ENCODE results near the gene CYB561D1.

- TF ChIP-seq, protein P1, sequence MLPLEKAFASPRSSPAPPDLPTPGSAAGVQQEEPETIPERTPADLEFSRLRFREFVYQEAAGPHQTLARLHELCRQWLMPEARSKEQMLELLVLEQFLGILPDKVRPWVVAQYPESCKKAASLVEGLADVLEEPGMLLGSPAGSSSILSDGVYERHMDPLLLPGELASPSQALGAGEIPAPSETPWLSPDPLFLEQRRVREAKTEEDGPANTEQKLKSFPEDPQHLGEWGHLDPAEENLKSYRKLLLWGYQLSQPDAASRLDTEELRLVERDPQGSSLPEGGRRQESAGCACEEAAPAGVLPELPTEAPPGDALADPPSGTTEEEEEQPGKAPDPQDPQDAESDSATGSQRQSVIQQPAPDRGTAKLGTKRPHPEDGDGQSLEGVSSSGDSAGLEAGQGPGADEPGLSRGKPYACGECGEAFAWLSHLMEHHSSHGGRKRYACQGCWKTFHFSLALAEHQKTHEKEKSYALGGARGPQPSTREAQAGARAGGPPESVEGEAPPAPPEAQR (tag by site-specific recombination; IDR thresholded peaks at IDR 0.05), result no peak
- TF ChIP-seq ZNF629 (tag by site-specific recombination; IDR thresholded peaks at IDR 0.05) (no peak), TCF7L2 (IDR thresholded peaks at IDR 0.05; ENCODE audit: borderline replicate concordance, low read depth, low read length) (no peak), MZF1 (tag by site-specific recombination; IDR thresholded peaks at IDR 0.05; ENCODE audit: borderline replicate concordance) (no peak), KLF9 (tag by site-specific recombination; IDR thresholded peaks at IDR 0.05; ENCODE audit: low read depth) (no peak), SCRT2 (tag by site-specific recombination; IDR thresholded peaks at IDR 0.05) (no peak), ZNF48 (tag by site-specific recombination; IDR thresholded peaks at IDR 0.05) (no peak), SP2 (tag by site-specific recombination; IDR thresholded peaks at IDR 0.05) (peak; percentile 48)
- TF ChIP-seq, protein P2, sequence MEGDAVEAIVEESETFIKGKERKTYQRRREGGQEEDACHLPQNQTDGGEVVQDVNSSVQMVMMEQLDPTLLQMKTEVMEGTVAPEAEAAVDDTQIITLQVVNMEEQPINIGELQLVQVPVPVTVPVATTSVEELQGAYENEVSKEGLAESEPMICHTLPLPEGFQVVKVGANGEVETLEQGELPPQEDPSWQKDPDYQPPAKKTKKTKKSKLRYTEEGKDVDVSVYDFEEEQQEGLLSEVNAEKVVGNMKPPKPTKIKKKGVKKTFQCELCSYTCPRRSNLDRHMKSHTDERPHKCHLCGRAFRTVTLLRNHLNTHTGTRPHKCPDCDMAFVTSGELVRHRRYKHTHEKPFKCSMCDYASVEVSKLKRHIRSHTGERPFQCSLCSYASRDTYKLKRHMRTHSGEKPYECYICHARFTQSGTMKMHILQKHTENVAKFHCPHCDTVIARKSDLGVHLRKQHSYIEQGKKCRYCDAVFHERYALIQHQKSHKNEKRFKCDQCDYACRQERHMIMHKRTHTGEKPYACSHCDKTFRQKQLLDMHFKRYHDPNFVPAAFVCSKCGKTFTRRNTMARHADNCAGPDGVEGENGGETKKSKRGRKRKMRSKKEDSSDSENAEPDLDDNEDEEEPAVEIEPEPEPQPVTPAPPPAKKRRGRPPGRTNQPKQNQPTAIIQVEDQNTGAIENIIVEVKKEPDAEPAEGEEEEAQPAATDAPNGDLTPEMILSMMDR (tag by site-specific recombination; IDR thresholded peaks at IDR 0.05), result no peak
- TF ChIP-seq, protein P3, sequence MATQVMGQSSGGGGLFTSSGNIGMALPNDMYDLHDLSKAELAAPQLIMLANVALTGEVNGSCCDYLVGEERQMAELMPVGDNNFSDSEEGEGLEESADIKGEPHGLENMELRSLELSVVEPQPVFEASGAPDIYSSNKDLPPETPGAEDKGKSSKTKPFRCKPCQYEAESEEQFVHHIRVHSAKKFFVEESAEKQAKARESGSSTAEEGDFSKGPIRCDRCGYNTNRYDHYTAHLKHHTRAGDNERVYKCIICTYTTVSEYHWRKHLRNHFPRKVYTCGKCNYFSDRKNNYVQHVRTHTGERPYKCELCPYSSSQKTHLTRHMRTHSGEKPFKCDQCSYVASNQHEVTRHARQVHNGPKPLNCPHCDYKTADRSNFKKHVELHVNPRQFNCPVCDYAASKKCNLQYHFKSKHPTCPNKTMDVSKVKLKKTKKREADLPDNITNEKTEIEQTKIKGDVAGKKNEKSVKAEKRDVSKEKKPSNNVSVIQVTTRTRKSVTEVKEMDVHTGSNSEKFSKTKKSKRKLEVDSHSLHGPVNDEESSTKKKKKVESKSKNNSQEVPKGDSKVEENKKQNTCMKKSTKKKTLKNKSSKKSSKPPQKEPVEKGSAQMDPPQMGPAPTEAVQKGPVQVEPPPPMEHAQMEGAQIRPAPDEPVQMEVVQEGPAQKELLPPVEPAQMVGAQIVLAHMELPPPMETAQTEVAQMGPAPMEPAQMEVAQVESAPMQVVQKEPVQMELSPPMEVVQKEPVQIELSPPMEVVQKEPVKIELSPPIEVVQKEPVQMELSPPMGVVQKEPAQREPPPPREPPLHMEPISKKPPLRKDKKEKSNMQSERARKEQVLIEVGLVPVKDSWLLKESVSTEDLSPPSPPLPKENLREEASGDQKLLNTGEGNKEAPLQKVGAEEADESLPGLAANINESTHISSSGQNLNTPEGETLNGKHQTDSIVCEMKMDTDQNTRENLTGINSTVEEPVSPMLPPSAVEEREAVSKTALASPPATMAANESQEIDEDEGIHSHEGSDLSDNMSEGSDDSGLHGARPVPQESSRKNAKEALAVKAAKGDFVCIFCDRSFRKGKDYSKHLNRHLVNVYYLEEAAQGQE (tag by site-specific recombination; IDR thresholded peaks at IDR 0.05), result no peak
These were observed 667 bp upstream of the CYB561D1 start for GRCh38 chr1:109493227-109493626.

All from HEK293 (cell line).